Heart left ventricle (tissue), 16 donors: ENCODE measurements around the gene SOX2. TPM values are rescaled to one million over a fixed set of nuclear protein-coding genes. Genes with fewer than 3 reads are reported as not detected.

Experiments used
- ATAC-seq, 4 donors: fragments of 200-7000 bp; cut with Tn5 transposase; one replicate each; pipeline ENCODE4 v1.9.1; 2020 to 2022; ENCODE audit warnings: moderate library complexity in 4 of 4, mild to moderate bottlenecking in 3 of 4, moderate number of reproducible peaks in 1 of 4
- DNase-seq, 5 donors: peaks; one replicate each; pipeline ENCODE4 v3.0.0-alpha.2; 2020
- H3K27ac ChIP-seq, 12 donors: fragments of 200-600 bp; sonication (generic) in 4 of 12; one replicate each; pipeline versions ENCODE4 v1.5.0 to v1.8.0; 2016 to 2022; ENCODE audit warnings: mild to moderate bottlenecking in 2 of 12
- H3K27me3 ChIP-seq, 9 donors: fragments of 200-600 bp; sonication (generic) in 2 of 9; one replicate each; pipeline versions ENCODE4 v1.5.1 to v1.8.0; 2016 to 2022; ENCODE audit warnings: mild to moderate bottlenecking in 3 of 9
- H3K36me3 ChIP-seq, 9 donors: fragments of 200-600 bp; sonication (generic) in 2 of 9; one replicate each; pipeline versions ENCODE4 v1.5.0 to v1.8.0; 2018 to 2022; ENCODE audit warnings: mild to moderate bottlenecking in 2 of 9
- H3K4me1 ChIP-seq, 12 donors: fragments of 200-600 bp; sonication (generic) in 4 of 12; one replicate each; pipeline versions ENCODE4 v1.5.0 to v1.8.0; 2016 to 2022; ENCODE audit warnings: mild to moderate bottlenecking in 3 of 12
- H3K4me3 ChIP-seq, 12 donors: fragments of 200-600 bp; sonication (generic) in 4 of 12; one replicate each; pipeline versions ENCODE4 v1.5.0 to v1.8.0; 2017 to 2022; ENCODE audit warnings: mild to moderate bottlenecking in 9 of 12, moderate library complexity in 4 of 12
- H3K9me3 ChIP-seq, 12 donors: fragments of 200-600 bp; sonication (generic) in 4 of 12; one replicate each; pipeline versions ENCODE4 v1.5.0 to v1.8.0; 2016 to 2022; ENCODE audit warnings: mild to moderate bottlenecking in 1 of 12
- CTCF ChIP-seq, 12 donors: fragments of 200-600 bp; sonication (generic) in 4 of 12; IDR thresholded peaks; one replicate each; pipeline versions ENCODE4 v1.5.0 to v1.8.0; 2018 to 2022; ENCODE audit warnings: antibody characterized with exemption in 12 of 12, mild to moderate bottlenecking in 5 of 12
- POLR2A ChIP-seq, 2 donors: fragments of 450-650 bp; IDR thresholded peaks; one replicate each; pipeline ENCODE4 v1.6.1; 2017; ENCODE audit warnings: antibody characterized with exemption in 2 of 2, mild to moderate bottlenecking in 2 of 2, moderate library complexity in 2 of 2
- WGBS, 4 donors: extraction: QIAGEN DNeasy Blood & Tissue Kit in 2 of 4; methylation state at CpG; one replicate each; pipeline versions ENCODE4 v1.1.5 to v1.1.7; 2013 to 2018; 5-methylcytosine and 5-hydroxymethylcytosine counted together
- intact Hi-C, 10 donors: fragments of 100-400 bp; cut with DNase I; formaldehyde crosslinking; loops; one replicate each; pipeline versions ENCODE4 v1.11.1 to v1.14.2; 2022
- polyA plus RNA-seq, 2 donors: library from polyadenylated mRNA; stranded (reverse); fragments of 200-250 nt; gene quantifications; one replicate each; pipeline ENCODE4 v1.2.3, GENCODE V29; 2013
- total RNA-seq, 9 donors: library from RNA; depleted of rRNA in 2 of 9; stranded (reverse); fragments of >200 nt in 2 of 9; fragmentation: NEBNext Ultra II Directional in 3 of 9; extraction: Animal tissue kit (Norgen Biotek cat#: 25700) in 3 of 9; gene quantifications; one replicate each; pipeline versions ENCODE4 v1.1.0 to v1.2.4, GENCODE V29; 2016 to 2023
- donor health status: ischemic (EF 13 %, LVEDD 7.1; RV severe dilation, severe dysfunction).
- donor health status: healthy with polysubstance abuse.
- donor health status: DM: no; HTN: yes; CAD: no.
- donor health status: DM: no; HTN: no; CAD: no.
- donor health status: ischemic (EF 25% LVEDD 6.9; RV normal size, moderate dysfunction).
- donor health status: ischemic (EF 25% LVEDD 5.7; RV mildly dilated, moderate dysfunction).
- donor health status: healthy.
- donor health status: DM: yes; HTN: yes; CAD: no.
- donor health status: ischemic (EF 35%, LVEDD 5.7; RV mildly dilated, moderate dysfunction).
- donor health status: nonischemic (EF 11% LVEDD 7.7; RV severe dilation, severe dysfunction).
- donor health status: DM: yes; HTN: yes; CAD: no.
- donor health status: PGD.
- donor health status: ischemic (EF 29% LVEDD 5.4; RV normal size, mild dysfunction).
- donor health status: nonischemic (EF 23%, LVEDD 6.1; RV moderate dilation, normal function).

SOX2 gene
- total and polyA plus RNA-seq, 11 donors = 0.09 to 1.1 (median 0.23) TPM; not detected in 5

- Histone ChIP-seq H3K27ac (no peak overlapping the region), H3K27me3 (peaks cover 57 to 100% (median 99%) of the 10 kb centered on the region in 9 donors), H3K4me3 (peak overlapping the region in 1 of 12 donors; percentile 38), H3K9me3 (no peaks in the 10 kb centered on the region), H3K4me1 (peaks cover 0 to 34% (median 8%) of the 10 kb centered on the region in 12 donors), H3K36me3 (no peaks in the 10 kb centered on the region)
- 4 to 7% (median 6%) methylated on average over 11 of the region's 11 CpGs for WGBS, 4 donors
- intact Hi-C loops = loop anchor here in 7 of 10 donors (5.0 kb wide), 3 partner anchors 544 to 969 kb away; no protein-coding TSS in a partner anchor
- DNase-seq (no peak), ATAC-seq (no peak)
- no peak for TF ChIP-seq POLR2A (IDR thresholded peaks at IDR 0.05)
- no peak for TF ChIP-seq CTCF (IDR thresholded peaks at IDR 0.05)
Measured at GRCh38 chr3:181713280-181713647, 1.5 kb downstream of the SOX2 start.

- ATAC-seq = no peak
- Histone ChIP-seq H3K36me3 (no peaks in the 10 kb centered on the region), H3K27ac (no peak overlapping the region), H3K4me3 (no peak overlapping the region), H3K4me1 (peaks cover 0 to 34% (median 8%) of the 10 kb centered on the region in 12 donors), H3K9me3 (no peaks in the 10 kb centered on the region), H3K27me3 (peaks cover 59 to 100% (median 99%) of the 10 kb centered on the region in 9 donors)
- 11 to 15% (median 14%) methylated on average over 13 of the region's 13 CpGs for WGBS, 4 donors
- no peak for DNase-seq
- no peak for TF ChIP-seq CTCF (IDR thresholded peaks at IDR 0.05)
- TF ChIP-seq POLR2A (IDR thresholded peaks at IDR 0.05) = no peak
- intact Hi-C loops = loop anchor here in 7 of 10 donors (5.0 kb wide), 3 partner anchors 543 to 968 kb away; no protein-coding TSS in a partner anchor
Measured at GRCh38 chr3:181713676-181714612, 2.2 kb downstream of the SOX2 start.

- DNase-seq (no peak), ATAC-seq (no peak)
- 6 to 13% (median 9%) methylated on average over 15 of the region's 15 CpGs for WGBS, 4 donors
- H3K36me3 ChIP-seq = no peaks in the 10 kb centered on the region
- H3K27ac ChIP-seq = no peak overlapping the region
- intact Hi-C loops = no loop called here
- H3K27me3 ChIP-seq = peaks cover 62 to 100% (median 99%) of the 10 kb centered on the region in 9 donors
- no peak for TF ChIP-seq CTCF (IDR thresholded peaks at IDR 0.05)
- TF ChIP-seq POLR2A (IDR thresholded peaks at IDR 0.05) = no peak
- peaks cover 0 to 30% (median 7%) of the 10 kb centered on the region in 12 donors for H3K4me1 ChIP-seq
- H3K9me3 ChIP-seq = no peaks in the 10 kb centered on the region
- H3K4me3 ChIP-seq = no peak overlapping the region
Measured at GRCh38 chr3:181715571-181716340, 4.0 kb downstream of the SOX2 start.

- no peak for DNase-seq
- TF ChIP-seq CTCF (IDR thresholded peaks at IDR 0.05) = no peak
- no peak for TF ChIP-seq POLR2A (IDR thresholded peaks at IDR 0.05)
- Histone ChIP-seq H3K27ac (no peak overlapping the region), H3K4me1 (peaks cover 0 to 18% (median 0%) of the 10 kb centered on the region in 12 donors), H3K4me3 (no peak overlapping the region), H3K36me3 (no peaks in the 10 kb centered on the region), H3K27me3 (peaks cover 56 to 100% (median 99%) of the 10 kb centered on the region in 9 donors), H3K9me3 (no peaks in the 10 kb centered on the region)
- WGBS, 4 donors = 13 to 17% (median 15%) methylated on average over 5 of the region's 5 CpGs
- no peak for ATAC-seq
- intact Hi-C loops = no loop called here
Measured at GRCh38 chr3:181716966-181717365, 5.2 kb downstream of the SOX2 start.
